Right cardiac atrium (tissue), 5 donors: Measurements from ENCODE around the gene TMEM170A. TPM values are rescaled to one million over a fixed set of nuclear protein-coding genes. Genes with fewer than 3 reads are reported as not detected.

Source experiments
- ATAC-seq, 2 donors: fragments of 200-7000 bp; cut with Tn5 transposase; one replicate each; pipeline versions ENCODE4 v1.8.0 to v1.9.1; 2020; ENCODE audit warnings: moderate library complexity in 2 of 2, mild to moderate bottlenecking in 1 of 2
- DNase-seq, 3 donors: peaks; one replicate each; pipeline ENCODE4 v3.0.0-alpha.2; 2020
- H3K27ac ChIP-seq: one replicate; pipeline ENCODE4 v1.5.1; 2013; ENCODE audit warnings: mild to moderate bottlenecking, low read length, control low read depth, moderate library complexity
- H3K27me3 ChIP-seq: one replicate; pipeline ENCODE4 v1.6.1; 2013; ENCODE audit not compliant: control insufficient read depth, insufficient read depth
- H3K4me1 ChIP-seq: one replicate; pipeline ENCODE4 v1.6.1; 2013; ENCODE audit warnings: low read length; ENCODE audit not compliant: control insufficient read depth, insufficient read depth
- H3K4me3 ChIP-seq: one replicate; pipeline ENCODE4 v1.5.1; 2013; ENCODE audit warnings: low read length, control low read depth
- H3K9me3 ChIP-seq: one replicate; pipeline ENCODE4 v1.6.1; 2013; ENCODE audit warnings: low read length; ENCODE audit not compliant: control insufficient read depth
- WGBS: extraction: QIAGEN DNeasy Blood & Tissue Kit; methylation state at CpG from one replicate; pipeline ENCODE4 v1.1.7; 2013; 5-methylcytosine and 5-hydroxymethylcytosine counted together
- intact Hi-C, 4 donors: fragments of 100-400 bp; cut with DNase I; formaldehyde crosslinking; loops; one replicate each; pipeline versions ENCODE4 v1.11.0 to v1.14.0; 2022 to 2023
- polyA plus RNA-seq: library from polyadenylated mRNA; stranded (reverse); fragments of 200-250 nt; gene quantifications from one replicate; pipeline ENCODE4 v1.2.3, GENCODE V29; 2013
- total RNA-seq, 4 donors: library from RNA; stranded (reverse); fragmentation: NEBNext Ultra II Directional; extraction: Animal tissue kit (Norgen Biotek cat#: 25700); gene quantifications; one replicate each; pipeline ENCODE4 v1.2.1, GENCODE V29; 2021
- donor health status: healthy with polysubstance abuse.
- donor health status: DM: no; HTN: yes; CAD: no.
- donor health status: DM: no; HTN: no; CAD: no.
- donor health status: DM: no; HTN: yes; CAD: no; lungs with severe emphysema.
- donor health status: DM: yes; HTN: yes; CAD: no.

TMEM170A gene
- total and polyA plus RNA-seq, 5 donors = 7.2 to 11.2 (median 10.9) TPM

DNA sequence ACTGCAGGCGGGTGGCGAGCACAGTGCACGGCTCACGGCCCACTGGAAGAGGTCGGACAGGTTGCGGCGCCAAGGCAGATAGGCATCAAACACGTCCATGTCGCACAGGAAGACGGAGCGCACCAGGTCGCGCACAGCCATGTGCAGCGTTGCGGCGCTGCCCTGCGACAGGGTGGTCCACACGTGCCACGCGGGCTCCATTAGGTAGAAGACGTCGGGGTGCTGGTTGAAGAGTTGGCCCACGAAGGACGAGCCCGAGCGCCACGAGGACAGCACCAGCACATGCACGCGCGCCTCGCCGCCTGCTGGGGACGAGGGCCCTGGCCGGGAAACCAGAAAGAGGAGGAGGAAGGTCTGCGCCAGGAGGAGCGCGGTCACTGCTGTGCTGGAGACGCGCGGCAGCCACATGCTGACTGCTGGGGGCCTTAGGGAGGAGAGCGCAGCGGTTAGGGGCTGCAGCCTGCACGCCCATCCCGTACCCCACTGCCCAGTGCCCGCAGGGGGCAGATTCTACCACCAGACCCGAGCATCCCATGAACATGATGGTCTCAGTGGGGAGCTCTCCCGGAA is 15.0 kb upstream of the TMEM170A start:
- ATAC-seq (peak; percentile 12 to 24), DNase-seq (no peak)
- Histone ChIP-seq H3K4me1 (no peaks in the 10 kb centered on the region), H3K27ac (no peak overlapping the region), H3K27me3 (no peaks in the 10 kb centered on the region), H3K9me3 (no peaks in the 10 kb centered on the region), H3K4me3 (no peak overlapping the region)
- intact Hi-C loops = loop anchor here in 3 of 4 donors (5.0 to 10.0 kb wide), 6 partner anchors 55 to 285 kb away; partner anchors contain the start of genes ADAT1 (in 1 of the 3), CHST5 (in 1 of the 3) and TMEM231 (in 1 of the 3)
- WGBS = 96% methylated on average over 47 of the region's 47 CpGs

DNA sequence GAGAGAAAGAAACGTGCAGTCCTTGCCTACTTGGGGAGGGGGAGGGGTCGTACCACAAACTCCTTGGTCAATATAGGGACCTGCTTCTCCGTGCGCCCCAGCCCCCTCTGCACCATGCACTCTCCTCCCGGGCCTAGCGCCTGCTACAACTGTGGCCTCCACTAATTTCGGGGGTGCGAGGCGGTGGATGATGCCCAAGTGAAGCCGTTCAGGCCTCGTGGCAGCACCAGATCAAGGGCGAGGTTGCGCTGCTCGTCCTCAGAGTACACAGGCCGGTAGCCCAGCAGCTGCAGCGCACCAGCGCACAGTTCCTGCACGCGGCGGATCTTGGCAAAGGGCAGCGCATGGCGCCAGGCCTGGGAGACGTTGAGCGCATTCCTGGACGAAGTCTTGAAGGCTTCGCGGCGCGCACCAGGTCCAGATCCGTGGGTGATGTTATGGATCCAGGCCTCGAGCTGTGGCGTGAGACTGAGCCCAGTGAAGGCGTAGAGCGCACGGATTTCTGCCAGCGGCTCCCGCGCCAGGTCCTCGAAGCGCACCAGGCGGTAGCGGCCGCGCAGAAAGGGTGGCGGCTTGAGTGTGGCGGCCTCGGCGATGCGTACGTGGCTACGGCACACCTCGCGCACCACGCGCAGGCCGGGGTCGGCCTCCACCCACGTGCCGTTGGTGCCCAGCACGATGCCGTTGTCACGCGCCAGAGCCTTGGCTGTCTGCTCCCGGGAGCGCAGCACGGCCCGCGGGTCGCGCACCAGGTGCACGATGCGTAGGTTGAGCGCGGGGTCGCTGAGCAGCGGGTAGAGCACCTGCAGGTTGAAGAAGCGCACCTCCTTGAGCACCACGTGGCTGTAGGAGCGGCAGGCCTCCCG is 14.2 kb upstream of the TMEM170A start:
- Histone ChIP-seq H3K4me3 (no peak overlapping the region), H3K4me1 (no peaks in the 10 kb centered on the region), H3K27ac (no peak overlapping the region), H3K9me3 (no peaks in the 10 kb centered on the region), H3K27me3 (no peaks in the 10 kb centered on the region)
- intact Hi-C loops = loop anchor here in 3 of 4 donors (5.0 to 10.0 kb wide), 6 partner anchors 56 to 286 kb away; partner anchors contain the start of genes ADAT1 (in 1 of the 3), CHST5 (in 1 of the 3) and TMEM231 (in 1 of the 3)
- DNase-seq (peak in 1 of 3 donors; percentile 52), ATAC-seq (no peak)
- WGBS = 96% methylated on average over 80 of the region's 80 CpGs

DNA sequence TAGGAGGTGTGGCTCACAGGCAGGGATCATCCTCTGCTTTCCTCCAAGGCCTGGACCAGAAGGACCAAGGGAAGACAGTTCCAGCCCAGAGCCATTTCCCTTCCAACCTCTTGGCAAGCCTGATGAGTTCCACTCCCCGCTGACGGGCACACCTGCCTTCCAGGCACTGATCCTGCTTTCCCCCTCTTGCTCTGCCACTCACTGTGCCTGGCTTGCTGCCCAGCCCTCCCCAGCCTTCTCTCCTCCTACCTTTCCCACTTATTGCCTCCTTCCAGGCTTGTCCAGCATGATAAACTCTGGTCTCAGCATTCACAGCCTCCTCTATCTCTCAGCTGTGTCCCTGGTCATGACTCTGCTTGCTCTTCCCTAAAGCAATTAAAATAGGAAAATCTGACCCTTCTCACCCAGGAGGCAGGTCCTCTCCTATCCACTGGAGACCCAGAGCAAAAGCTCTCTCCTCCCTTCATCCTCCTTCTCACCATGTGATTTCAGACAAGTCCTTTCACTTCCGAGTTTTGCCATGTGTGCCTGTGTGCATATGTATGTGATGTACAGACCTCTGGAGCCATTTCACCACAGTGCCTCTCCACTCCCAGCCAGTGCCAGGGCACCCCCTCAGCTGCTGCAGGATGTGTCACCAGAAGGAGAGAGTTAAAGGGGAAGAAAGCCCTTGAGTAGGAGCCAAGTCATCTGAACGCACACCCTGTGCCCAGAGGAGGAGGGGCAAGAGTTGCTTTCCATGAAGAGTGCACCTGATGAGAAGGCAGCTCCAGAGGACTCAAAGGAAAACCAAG is 13.4 kb upstream of the TMEM170A start:
- Histone ChIP-seq H3K27ac (no peak overlapping the region), H3K27me3 (no peaks in the 10 kb centered on the region), H3K4me1 (no peaks in the 10 kb centered on the region), H3K4me3 (no peak overlapping the region), H3K9me3 (no peaks in the 10 kb centered on the region)
- 56% methylated on average over 4 of the region's 4 CpGs for WGBS
- DNase-seq (no peak), ATAC-seq (no peak)
- intact Hi-C loops = loop anchor here in 3 of 4 donors (5.0 to 10.0 kb wide), 6 partner anchors 57 to 287 kb away; partner anchors contain the start of genes ADAT1 (in 1 of the 3), CHST5 (in 1 of the 3) and TMEM231 (in 1 of the 3)

DNA sequence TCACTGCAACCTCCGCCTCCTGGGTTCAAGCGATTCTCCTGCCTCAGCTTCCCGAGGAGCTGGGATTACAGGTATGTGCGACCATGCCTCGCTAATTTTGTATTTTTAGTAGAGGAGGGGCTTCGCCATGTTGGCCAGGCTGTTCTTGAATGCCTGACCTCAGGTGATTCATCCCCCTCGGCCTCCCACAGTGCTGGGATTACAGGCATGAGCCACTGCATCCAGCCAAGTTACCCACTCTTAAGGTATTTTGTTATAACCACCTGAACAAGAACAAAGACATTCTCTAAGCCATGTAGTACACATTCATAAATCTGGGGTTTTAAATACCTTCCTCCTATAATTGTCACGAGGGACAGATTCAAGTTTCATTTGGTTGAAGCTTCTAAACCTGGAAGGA is 12.3 kb upstream of the TMEM170A start:
- intact Hi-C loops = loop anchor here in 3 of 4 donors (5.0 to 10.0 kb wide), 6 partner anchors 58 to 288 kb away; partner anchors contain the start of genes ADAT1 (in 1 of the 3), CHST5 (in 1 of the 3) and TMEM231 (in 1 of the 3)
- ATAC-seq = no peak
- 92% methylated on average over 8 of the region's 8 CpGs for WGBS

DNA sequence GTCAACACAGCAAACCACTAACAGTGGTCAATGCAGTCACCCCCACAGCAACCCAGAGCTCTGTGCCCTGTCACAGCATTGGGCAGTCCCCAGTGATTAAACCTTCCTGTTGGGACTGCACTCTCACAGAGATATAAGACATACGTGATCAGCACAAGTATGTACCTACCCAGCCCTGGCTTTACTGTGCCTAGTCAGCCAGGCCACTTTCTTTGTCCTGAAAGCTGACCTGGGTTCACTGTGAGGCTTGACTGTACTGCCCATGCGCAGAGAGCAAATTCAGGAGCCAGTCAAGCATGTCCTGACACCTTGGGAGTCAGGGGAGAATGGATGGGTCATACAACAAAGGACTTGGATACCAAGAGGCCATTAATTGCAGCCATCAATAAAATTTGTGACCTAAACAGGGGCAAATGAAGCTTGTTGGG is 10.9 kb upstream of the TMEM170A start:
- intact Hi-C loops = loop anchor here in 3 of 4 donors (5.0 to 10.0 kb wide), 6 partner anchors 59 to 289 kb away; partner anchors contain the start of genes ADAT1 (in 1 of the 3), CHST5 (in 1 of the 3) and TMEM231 (in 1 of the 3)
- Histone ChIP-seq H3K4me3 (no peak overlapping the region), H3K27me3 (no peaks in the 10 kb centered on the region), H3K27ac (no peak overlapping the region), H3K9me3 (no peaks in the 10 kb centered on the region), H3K4me1 (no peaks in the 10 kb centered on the region)
- no peak for DNase-seq
- 90% methylated on average over 2 of the region's 2 CpGs for WGBS
- ATAC-seq = no peak

More for the DNA sequence above, 12.3 kb upstream of the TMEM170A start:
- Histone ChIP-seq H3K27me3 (no peaks in the 10 kb centered on the region), H3K27ac (no peak overlapping the region), H3K9me3 (no peaks in the 10 kb centered on the region), H3K4me3 (no peak overlapping the region), H3K4me1 (no peaks in the 10 kb centered on the region)
- no peak for DNase-seq

DNA sequence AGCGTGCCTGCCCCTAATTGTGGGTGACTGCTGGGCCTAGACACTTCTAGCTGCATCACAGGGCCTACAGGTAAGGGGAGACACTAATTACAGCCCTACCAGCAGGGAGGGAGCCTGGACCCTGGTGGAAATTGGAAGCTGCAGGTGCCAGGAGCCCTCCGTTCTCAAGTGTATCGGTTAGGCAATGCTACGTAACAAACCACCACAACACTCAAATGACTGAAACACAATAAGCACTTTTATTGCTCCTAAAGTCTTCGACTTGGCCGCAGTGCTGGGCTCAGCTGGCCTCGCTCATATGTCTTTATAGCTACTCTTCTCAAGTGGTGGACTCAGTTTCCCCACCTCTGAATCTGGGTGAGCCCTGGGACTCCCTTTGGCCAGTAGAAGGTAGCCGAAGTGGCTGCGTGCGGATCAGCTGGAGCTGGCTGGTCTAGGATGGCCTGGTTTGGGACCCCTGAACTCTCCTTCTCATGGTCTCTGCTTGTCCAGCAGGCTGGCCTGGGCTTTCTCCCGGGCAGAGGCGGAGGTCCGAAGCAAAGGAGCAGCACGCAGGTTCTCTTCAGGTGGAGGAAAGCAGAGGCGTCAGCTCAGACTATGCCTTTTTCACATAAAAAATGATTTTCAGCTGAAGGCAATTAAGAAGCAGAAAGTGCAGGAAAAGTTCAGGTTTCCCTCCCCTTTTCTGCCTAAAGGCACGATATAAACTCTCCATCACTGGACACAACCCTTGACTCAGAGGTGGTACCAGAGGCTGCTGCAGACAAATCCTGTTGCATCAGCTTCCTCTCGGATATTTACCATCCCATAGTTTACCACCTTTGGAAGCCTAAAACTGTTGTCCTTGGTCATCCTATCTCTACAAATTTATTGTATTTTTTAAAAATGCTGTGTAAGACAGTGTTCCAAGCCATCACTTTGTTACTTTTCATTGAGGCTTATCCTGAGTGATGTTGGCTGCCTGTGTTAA is 8.7 kb upstream of the TMEM170A start:
- 96% methylated on average over 17 of the region's 17 CpGs for WGBS
- ATAC-seq = no peak

DNA sequence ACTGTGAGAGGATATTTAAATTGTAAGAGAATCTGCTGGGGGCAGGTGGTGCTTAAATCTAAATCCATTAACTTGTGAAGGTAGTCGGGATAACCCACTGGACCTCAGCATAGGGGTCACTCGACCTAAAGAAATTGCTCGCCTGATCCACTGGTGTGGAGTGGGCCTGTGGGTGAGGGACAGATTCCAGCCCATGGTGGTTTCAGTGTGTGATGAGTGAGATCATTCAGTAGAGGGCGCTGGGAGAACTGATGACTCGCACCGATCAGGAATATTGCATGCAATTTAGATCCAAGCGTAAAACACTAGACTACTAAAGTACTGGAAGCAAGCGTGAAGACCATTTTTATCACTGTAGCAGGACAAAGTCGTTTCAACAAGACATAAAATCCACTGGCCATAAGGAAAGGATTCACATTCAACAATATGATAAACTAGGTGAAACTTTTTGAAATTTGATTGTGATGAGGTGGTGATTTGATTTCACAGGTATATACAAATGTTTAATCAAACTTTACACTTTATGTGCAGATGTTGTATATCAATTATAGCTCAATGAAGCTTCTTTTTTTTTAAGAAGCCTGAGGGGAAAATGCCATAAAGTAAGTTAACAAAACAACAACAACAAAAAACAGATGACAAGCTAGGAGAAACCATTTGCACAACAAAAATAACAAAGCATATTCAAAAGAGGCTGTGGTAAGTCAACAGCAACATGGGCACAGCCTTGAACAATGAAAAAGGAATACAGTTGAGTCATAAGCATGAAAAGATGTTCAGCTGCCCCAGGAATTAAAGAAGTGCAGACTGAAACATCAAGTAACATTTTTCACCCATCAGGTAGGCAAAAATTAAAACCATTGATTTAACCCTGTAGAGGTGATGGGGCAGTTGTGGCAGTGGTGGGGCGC is 7.5 kb upstream of the TMEM170A start:
- no peaks in the 10 kb centered on the region for H3K27me3 ChIP-seq
- DNase-seq = peak; percentile 42 to 71 (median 57)
- H3K27ac ChIP-seq = no peak overlapping the region
- intact Hi-C loops = loop anchor here in 3 of 4 donors (10.0 kb wide), 5 partner anchors 63 to 293 kb away; partner anchors contain the start of genes ADAT1 (in 1 of the 3), CHST5 (in 1 of the 3) and TMEM231 (in 1 of the 3)
- H3K9me3 ChIP-seq = no peaks in the 10 kb centered on the region
- H3K4me3 ChIP-seq = no peak overlapping the region
- peak; percentile 93 to 95 for ATAC-seq
- H3K4me1 ChIP-seq = no peaks in the 10 kb centered on the region
- 13% methylated on average over 10 of the region's 10 CpGs for WGBS

More for the DNA sequence above, 8.7 kb upstream of the TMEM170A start:
- no peaks in the 10 kb centered on the region for H3K9me3 ChIP-seq
- no peaks in the 10 kb centered on the region for H3K27me3 ChIP-seq
- DNase-seq = no peak
- no peak overlapping the region for H3K27ac ChIP-seq
- H3K4me3 ChIP-seq = no peak overlapping the region
- intact Hi-C loops = loop anchor here in 3 of 4 donors (10.0 kb wide), 5 partner anchors 62 to 292 kb away; partner anchors contain the start of genes ADAT1 (in 1 of the 3), CHST5 (in 1 of the 3) and TMEM231 (in 1 of the 3)
- no peaks in the 10 kb centered on the region for H3K4me1 ChIP-seq

DNA sequence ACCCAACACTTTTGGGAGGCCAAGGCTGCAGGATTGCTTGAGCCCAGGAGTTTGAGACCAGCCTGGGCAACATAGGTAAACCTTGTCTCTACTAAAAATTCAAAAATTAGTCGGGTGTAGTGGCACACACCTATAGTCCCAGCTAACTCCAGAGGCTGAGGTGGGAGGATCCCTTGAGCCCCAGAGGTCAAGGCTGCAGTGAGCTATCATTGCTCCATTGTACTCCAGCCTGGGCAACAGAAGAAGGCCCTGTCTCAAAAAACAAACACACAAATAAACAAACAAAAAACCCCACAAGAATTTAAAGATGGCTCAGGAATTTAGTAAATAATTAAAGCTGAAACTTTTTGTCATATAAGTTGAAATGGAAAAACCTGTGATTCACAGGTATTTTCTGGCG is 2.3 kb upstream of the TMEM170A start:
- 80% methylated on average over 2 of the region's 2 CpGs for WGBS
- intact Hi-C loops = no loop called here

More for the DNA sequence above, 2.3 kb upstream of the TMEM170A start:
- no peak for ATAC-seq
- H3K27ac ChIP-seq = no peak overlapping the region
- no peak overlapping the region for H3K4me3 ChIP-seq
- no peaks in the 10 kb centered on the region for H3K4me1 ChIP-seq
- H3K9me3 ChIP-seq = no peaks in the 10 kb centered on the region
- no peaks in the 10 kb centered on the region for H3K27me3 ChIP-seq
- no peak for DNase-seq
